H1 (cell line): ENCODE results near the gene C11orf54. TPM values are rescaled to one million over a fixed set of nuclear protein-coding genes. Genes with fewer than 3 reads are reported as not detected.

Experiments
- CTCF ChIA-PET: fragments of 300-600 bp; sonication (Branson Sonifier 250); formaldehyde crosslinking; loops from one replicate; lab custom pipeline; 2021; ENCODE audit not compliant: partially characterized antibody; lab: Charles Lee
- POLR2A ChIA-PET: fragments of 300-600 bp; sonication (Branson Sonifier 250); formaldehyde crosslinking; loops from one replicate; lab custom pipeline; 2021; ENCODE audit warnings: inconsistent platforms; ENCODE audit not compliant: partially characterized antibody; lab: Charles Lee
- DNase-seq, 2 experiments: peaks; one replicate each; pipeline versions ENCODE4 v3.0.0 to v3.0.0-alpha.2; 2010 to 2022; ENCODE audit warnings: low spot score in 2 of 2, low read depth in 1 of 2, mixed read lengths in 1 of 2
- FAIRE-seq: peaks from 2 replicates; lab custom pipeline; 2011; peaks lifted over from hg19 to GRCh38; lab: Jason Lieb, UNC
- H2AFZ ChIP-seq: 2 replicates; pipeline ENCODE4 v1.8.1; 2012; ENCODE audit warnings: low read length, inconsistent platforms
- H2AK5ac ChIP-seq: 2 replicates; pipeline ENCODE4 v1.6.1; 2013; ENCODE audit warnings: low read depth, low read length
- H2BK120ac ChIP-seq: replicated peaks from 2 replicates; pipeline ENCODE3; 2013; ENCODE audit warnings: low read depth, low read length, inconsistent platforms
- H2BK12ac ChIP-seq: 2 replicates; pipeline ENCODE4 v1.6.1; 2013; ENCODE audit warnings: low read depth, low read length
- H2BK15ac ChIP-seq: 2 replicates; pipeline ENCODE4 v1.6.1; 2013; ENCODE audit warnings: low read length
- H2BK20ac ChIP-seq: 2 replicates; pipeline ENCODE4 v1.6.1; 2013; ENCODE audit warnings: low read length
- H2BK5ac ChIP-seq: 2 replicates; pipeline ENCODE4 v1.6.1; 2013; ENCODE audit warnings: low read depth, low read length
- H3K14ac ChIP-seq: 2 replicates; pipeline ENCODE4 v1.6.1; 2013; ENCODE audit warnings: inconsistent platforms; ENCODE audit not compliant: insufficient read length
- H3K18ac ChIP-seq: 2 replicates; pipeline ENCODE4 v1.6.1; 2013; ENCODE audit warnings: low read length; ENCODE audit errors: extremely low read depth
- H3K23ac ChIP-seq: 2 replicates; pipeline ENCODE4 v1.6.1; 2013; ENCODE audit warnings: inconsistent platforms; ENCODE audit not compliant: insufficient read length
- H3K23me2 ChIP-seq: 2 replicates; pipeline ENCODE4 v1.6.1; 2013; ENCODE audit warnings: low read depth, low read length
- H3K27ac ChIP-seq: 2 replicates; pipeline ENCODE4 v1.6.1; 2011; ENCODE audit warnings: low read depth, low read length, inconsistent platforms
- H3K27me3 ChIP-seq, 4 experiments: replicated peaks in 1 of 4; 1 replicate in 1 of 4; 2 replicates in 3 of 4; pipeline versions ENCODE4 v1.6.1 to v1.8.1; 2011 to 2013; ENCODE audit warnings: low read length in 3 of 4, mild to moderate bottlenecking in 3 of 4, inconsistent platforms in 2 of 4, mixed read lengths in 2 of 4, moderate library complexity in 1 of 4; ENCODE audit not compliant: control insufficient read depth in 3 of 4, insufficient read depth in 3 of 4; ENCODE audit errors: extremely low read depth in 1 of 4
- H3K36me3 ChIP-seq, 4 experiments: 2 replicates each; pipeline versions ENCODE4 v1.6.1 to v1.8.1; 2011 to 2013; ENCODE audit warnings: mild to moderate bottlenecking in 4 of 4, low read length in 3 of 4, moderate library complexity in 2 of 4, control low read depth in 1 of 4, inconsistent platforms in 1 of 4; ENCODE audit not compliant: insufficient read depth in 4 of 4, control insufficient read depth in 2 of 4
- H3K4ac ChIP-seq: replicated peaks from 2 replicates; pipeline ENCODE3; 2013; ENCODE audit warnings: low read length, low read depth, mixed read lengths, inconsistent platforms; ENCODE audit not compliant: insufficient read length
- H3K4me1 ChIP-seq, 4 experiments: replicated peaks in 1 of 4; 1 replicate in 1 of 4; 2 replicates in 3 of 4; pipeline versions ENCODE4 v1.6.1 to v1.8.1; 2011 to 2013; ENCODE audit warnings: low read length in 3 of 4, inconsistent platforms in 2 of 4, mixed read lengths in 1 of 4; ENCODE audit not compliant: insufficient read depth in 4 of 4, control insufficient read depth in 3 of 4
- H3K4me2 ChIP-seq, 2 experiments: 2 replicates each; pipeline versions ENCODE4 v1.6.1 to v1.8.1; 2011 to 2013; ENCODE audit warnings: low read depth in 2 of 2, low read length in 2 of 2, control low read depth in 1 of 2, inconsistent platforms in 1 of 2, mild to moderate bottlenecking in 1 of 2; ENCODE audit not compliant: insufficient read depth in 1 of 2
- H3K4me3 ChIP-seq, 4 experiments: fragments of 200-600, 300-600 bp in 1 of 4; sonication (generic), shearing (Covaris generic), sonication (Bioruptor Twin) in 1 of 4; 2 replicates each; pipeline versions ENCODE4 v1.5.1 to v1.8.1; 2011 to 2016; ENCODE audit warnings: low read length in 4 of 4, low read depth in 3 of 4, control low read depth in 2 of 4, inconsistent platforms in 2 of 4, mild to moderate bottlenecking in 2 of 4, mixed read lengths in 1 of 4, moderate library complexity in 1 of 4; ENCODE audit not compliant: insufficient read depth in 2 of 4; ENCODE audit errors: extremely low read depth in 1 of 4
- H3K56ac ChIP-seq: replicated peaks from 2 replicates; pipeline ENCODE3; 2013; ENCODE audit warnings: low read depth, mild to moderate bottlenecking, mixed read lengths, low read length, inconsistent platforms; ENCODE audit not compliant: insufficient read length
- H3K79me1 ChIP-seq: 2 replicates; pipeline ENCODE4 v1.6.1; 2013; ENCODE audit warnings: low read depth, low read length, control low read depth
- H3K79me2 ChIP-seq, 2 experiments: 2 replicates each; pipeline versions ENCODE4 v1.6.1 to v1.8.1; 2012 to 2013; ENCODE audit warnings: low read length in 2 of 2, mild to moderate bottlenecking in 2 of 2, inconsistent platforms in 1 of 2; ENCODE audit not compliant: insufficient read depth in 2 of 2, control insufficient read depth in 1 of 2
- H3K9ac ChIP-seq, 4 experiments: replicated peaks in 1 of 4; 1 replicate in 1 of 4; 2 replicates in 3 of 4; pipeline versions ENCODE4 v1.6.1 to v1.8.1; 2011 to 2013; ENCODE audit warnings: low read depth in 3 of 4, low read length in 3 of 4, control low read depth in 2 of 4, mild to moderate bottlenecking in 2 of 4, moderate library complexity in 2 of 4, inconsistent platforms in 1 of 4; ENCODE audit errors: extremely low read depth in 1 of 4
- H3K9me3 ChIP-seq, 2 experiments: 2 replicates each; pipeline versions ENCODE4 v1.6.1 to v1.8.1; 2012 to 2013; ENCODE audit warnings: mild to moderate bottlenecking in 2 of 2, moderate library complexity in 2 of 2, control low read depth in 1 of 2, inconsistent platforms in 1 of 2, low read depth in 1 of 2, low read length in 1 of 2, mixed read lengths in 1 of 2; ENCODE audit not compliant: insufficient read depth in 2 of 2
- H4K20me1 ChIP-seq, 2 experiments: replicated peaks in 1 of 2; 2 replicates each; pipeline versions ENCODE3 to v1.8.1; 2011 to 2013; ENCODE audit warnings: inconsistent platforms in 2 of 2, low read length in 2 of 2, mild to moderate bottlenecking in 1 of 2; ENCODE audit not compliant: insufficient read depth in 2 of 2, control insufficient read depth in 1 of 2
- H4K5ac ChIP-seq: 2 replicates; pipeline ENCODE4 v1.6.1; 2013; ENCODE audit warnings: low read length, low read depth, mixed read lengths, inconsistent platforms; ENCODE audit not compliant: insufficient read length
- H4K8ac ChIP-seq: 2 replicates; pipeline ENCODE4 v1.8.0; 2013; ENCODE audit warnings: mild to moderate bottlenecking, moderate library complexity, low read length, inconsistent platforms; ENCODE audit not compliant: insufficient read depth; ENCODE audit errors: extremely low read depth
- H4K91ac ChIP-seq: replicated peaks from 2 replicates; pipeline ENCODE3; 2013; ENCODE audit warnings: low read length, mixed read lengths, inconsistent platforms; ENCODE audit not compliant: insufficient read length
- WGBS, 2 experiments: shearing (Covaris generic) in 1 of 2; methylation state at CpG; one replicate each; pipeline versions ENCODE4 v1.1.6 to v1.1.7; 2013 to 2015; ENCODE audit warnings: low lambda C conversion rate in 2 of 2, mixed read lengths in 2 of 2, inconsistent platforms in 1 of 2, low coverage in 1 of 2, missing lambda C conversion rate in 1 of 2; ENCODE audit not compliant: insufficient replicate concordance in 2 of 2, insufficient coverage in 1 of 2, insufficient read length in 1 of 2; ENCODE audit errors: extremely low coverage in 1 of 2, missing lambda C conversion rate in 1 of 2; 5-methylcytosine and 5-hydroxymethylcytosine counted together
- polyA plus RNA-seq, 7 experiments: library from polyadenylated mRNA; depleted of rRNA in 3 of 7; stranded (reverse) in 5 of 7; unstranded in 2 of 7; fragments of >200 nt in 5 of 7; fragments of 200-250 nt in 2 of 7; gene quantifications; 1 replicate in 5 of 7; 2 replicates in 1 of 7; 4 replicates in 1 of 7; pipeline versions ENCODE4 v1.2.1 to v1.2.3, GENCODE V29; 2011 to 2013; ENCODE audit warnings: missing spikeins in 2 of 7, mixed read lengths in 2 of 7
- total RNA-seq: library from RNA; stranded (reverse); fragmentation: NEBNext Ultra II Directional; extraction: Animal tissue kit (Norgen Biotek cat#: 25700); gene quantifications from 2 replicates; pipeline ENCODE4 v1.2.1, GENCODE V29; 2021

Gene C11orf54
- total and polyA plus RNA-seq, 2 of the 8 experiments (the other 6 are each of a cell fraction or from before 2014, with no cell fraction given), result 14.7 to 24.5 TPM

- no peak overlapping the region for H3K4me2 ChIP-seq
- CTCF ChIA-PET, result interaction anchor here (0.6 to 1.6 kb wide), 5 partner anchors 15 to 1121 kb away, joined by 3 to 5 read pairs (median 3); no protein-coding TSS in a partner anchor
These were observed 50.0 kb downstream of the C11orf54 start for GRCh38 chr11:93791493-93791892.

More at GRCh38 chr11:93791493-93791892, 50.0 kb downstream of the C11orf54 start:
- Histone ChIP-seq H2BK20ac (no peak overlapping the region), H3K18ac (no peak overlapping the region), H3K9me3 (no peaks in the 10 kb centered on the region), H3K23ac (no peak overlapping the region), H2AK5ac (no peak overlapping the region), H3K27ac (no peak overlapping the region), H3K56ac (no peak overlapping the region), H2BK120ac (no peak overlapping the region), H4K91ac (no peak overlapping the region), H2BK15ac (no peak overlapping the region), H4K20me1 (peaks cover 3 to 9% of the 10 kb centered on the region in 2 experiments), H2BK12ac (no peak overlapping the region), H4K5ac (no peak overlapping the region), H3K36me3 (peaks cover 29 to 87% (median 58%) of the 10 kb centered on the region in 4 experiments), H3K27me3 (no peaks in the 10 kb centered on the region), H2AFZ (no peak overlapping the region), H3K4me3 (no peak overlapping the region), H3K23me2 (no peaks in the 10 kb centered on the region), H3K14ac (no peak overlapping the region), H4K8ac (no peak overlapping the region), H2BK5ac (no peak overlapping the region), H3K79me1 (no peaks in the 10 kb centered on the region; the same call in 1 of the 2 replicates), H3K4me1 (no peaks in the 10 kb centered on the region), H3K4ac (no peak overlapping the region), H3K79me2 (peaks cover 0 to 38% of the 10 kb centered on the region in 2 experiments; a peak in 2 of 4 replicates), H3K9ac (no peak overlapping the region)
- WGBS, 2 experiments, result 90% methylated on average over 5 of the region's 5 CpGs; no CpG with 5 or more reads in 1 of the 2 experiments
- DNase-seq (no peak), FAIRE-seq (no peak)
- POLR2A ChIA-PET, result interaction anchor here (0.6 to 4.9 kb wide), 8 partner anchors 10 to 340 kb away, joined by 3 to 36 read pairs (median 4); partner anchors contain the start of genes C11orf54 and TAF1D
